Measurements from ENCODE around the gene C11orf65.
"Not testable (repeated sequence)": the region's sequence is repeated elsewhere in the genome, so short reads cannot be mapped to it uniquely, and the experiment has no call there.

The C11orf65 gene

DNA sequence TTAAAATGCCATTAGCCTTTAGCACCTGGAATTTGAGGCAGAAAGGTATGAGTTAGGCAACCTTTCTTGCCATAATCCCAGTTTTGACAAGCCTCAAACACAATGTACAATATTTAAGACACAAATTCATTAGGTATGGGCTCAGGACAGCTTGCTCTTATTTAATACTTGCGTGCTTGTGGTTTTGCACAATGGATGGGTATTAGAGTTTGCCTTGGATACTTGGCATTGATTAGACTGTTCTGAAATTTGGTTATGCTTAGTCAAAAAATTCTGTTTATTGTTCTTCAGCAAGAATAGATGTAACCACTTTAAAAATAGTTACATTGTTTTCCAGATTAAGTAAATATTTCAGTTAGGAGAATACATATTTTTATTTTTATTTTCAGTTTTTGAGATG lies 5.4 kb upstream of the C11orf65 start:
- DNase-seq: no peak

DNA sequence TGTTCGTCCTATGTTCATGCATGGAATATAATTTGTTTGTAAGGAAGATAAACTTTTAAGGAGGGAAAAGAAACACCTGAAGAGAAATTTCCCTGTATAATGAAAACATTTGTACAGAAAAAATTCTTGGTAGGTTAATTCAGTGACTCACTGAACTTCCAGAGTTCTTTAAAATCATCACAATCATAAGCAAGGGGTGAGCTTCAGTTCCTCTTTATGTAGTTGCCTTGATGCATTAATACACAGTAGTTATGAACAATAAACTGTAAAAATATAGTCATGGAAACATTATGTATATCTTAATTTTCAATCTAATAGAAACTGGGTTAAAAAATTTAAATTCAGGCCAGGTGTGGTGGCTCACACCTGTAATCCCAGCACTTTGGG lies 1.1 kb upstream of the C11orf65 start:
- no peak for DNase-seq

DNA sequence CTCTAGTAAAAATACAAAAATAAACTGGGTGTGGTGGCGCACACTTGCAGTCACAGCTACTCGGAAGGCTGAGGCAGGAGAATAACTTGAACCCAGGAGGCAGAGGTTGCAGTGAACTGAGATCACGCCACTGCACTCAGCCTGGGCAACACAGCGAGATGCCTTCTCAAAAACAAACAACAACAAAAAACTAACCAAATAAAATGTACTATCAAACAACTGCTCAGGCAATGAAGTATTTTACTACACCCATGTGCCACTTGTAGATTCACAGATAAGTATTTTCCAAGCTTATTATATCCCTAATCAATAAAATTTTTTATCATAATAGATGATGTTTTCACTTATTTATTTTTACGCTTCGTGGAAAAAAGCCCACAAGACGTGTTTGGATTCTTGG lies 924 bp downstream of the C11orf65 start:
- DNase-seq: no peak

DNA sequence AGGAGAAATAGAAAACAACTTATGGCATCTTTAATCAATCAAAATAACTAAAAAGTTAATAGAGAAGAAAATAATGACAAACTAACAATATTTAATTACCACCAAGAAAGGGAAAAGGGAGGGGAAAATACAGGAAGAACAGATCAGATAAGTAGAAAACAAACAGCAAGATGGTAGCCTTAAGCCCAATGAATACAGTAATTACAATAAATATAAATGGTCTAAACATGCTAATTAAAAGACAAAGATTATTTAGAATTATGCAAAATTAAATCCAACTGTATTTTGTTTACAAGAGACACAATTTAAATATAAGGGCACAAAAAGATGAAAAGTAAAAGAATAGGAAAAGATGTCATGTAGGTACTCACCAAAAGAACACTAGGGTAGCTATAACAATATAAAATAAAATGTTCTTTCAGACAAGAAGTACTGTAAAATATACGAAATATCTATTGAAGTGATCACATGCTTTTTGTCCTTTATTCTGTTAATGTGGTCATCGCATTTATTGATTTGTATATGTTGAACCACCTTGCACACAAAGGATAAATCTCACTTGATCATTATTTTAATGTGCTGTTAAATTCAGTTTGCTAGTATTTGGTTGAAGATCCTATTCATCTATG lies 14.0 kb downstream of the C11orf65 start:
- DNase-seq: no peak

DNA sequence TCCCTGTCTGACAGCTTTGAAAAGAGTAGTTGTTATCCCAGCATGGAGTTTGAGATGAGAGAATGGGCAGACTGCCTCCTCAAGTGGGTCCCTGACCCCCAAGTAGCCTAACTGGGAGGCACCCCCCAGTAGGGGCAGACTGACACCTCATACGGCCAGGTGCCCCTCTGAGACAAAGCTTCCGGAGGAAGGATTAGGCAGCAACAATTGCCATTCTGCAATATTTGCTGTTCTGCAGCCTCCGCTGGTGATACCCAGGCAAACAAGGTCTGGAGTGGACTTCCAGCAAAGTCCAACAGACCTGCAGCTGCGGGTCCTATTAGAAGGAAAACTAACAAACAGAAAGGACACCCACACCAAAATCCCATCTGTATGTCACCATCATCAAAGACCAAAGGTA lies 25.9 kb downstream of the C11orf65 start:
- DNase-seq: not testable (repeated sequence)

DNA sequence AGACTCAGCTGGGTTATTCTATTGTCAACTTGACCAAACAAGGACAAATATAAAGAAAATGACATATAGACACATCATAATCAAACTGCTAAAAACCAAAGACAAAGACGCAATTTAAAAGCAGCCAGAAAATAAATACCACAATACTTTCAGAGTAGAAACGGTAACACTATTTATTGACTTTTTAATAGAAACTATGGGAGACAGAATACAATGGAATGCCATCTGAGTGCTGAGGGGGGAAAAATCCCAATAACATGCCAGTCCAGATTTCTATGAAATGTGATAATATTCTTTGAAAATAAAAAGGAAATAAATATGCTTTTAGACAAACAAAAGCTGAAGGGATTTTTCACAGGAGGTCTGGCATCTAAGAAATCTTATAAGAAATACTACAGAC lies 30.7 kb downstream of the C11orf65 start:
- DNase-seq: no peak

DNA sequence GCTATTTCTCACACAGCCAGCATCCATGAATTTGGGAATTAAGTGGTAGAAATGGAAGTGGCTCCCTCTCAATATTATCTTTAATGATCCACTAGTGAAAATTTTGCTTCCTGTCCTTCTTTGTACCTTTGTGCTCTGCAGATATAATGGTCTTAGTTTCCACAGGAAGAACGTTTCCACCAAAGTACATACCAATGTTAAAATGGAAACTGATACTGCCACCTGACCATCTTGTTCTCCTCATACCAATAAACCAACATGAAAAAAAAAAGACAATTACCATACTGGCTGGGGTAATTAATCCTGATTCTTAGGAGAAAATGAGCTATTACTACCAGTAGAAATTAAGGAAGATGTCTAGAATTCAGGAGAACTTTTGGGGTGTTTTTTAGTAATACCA lies 32.3 kb downstream of the C11orf65 start:
- no peak for DNase-seq

DNA sequence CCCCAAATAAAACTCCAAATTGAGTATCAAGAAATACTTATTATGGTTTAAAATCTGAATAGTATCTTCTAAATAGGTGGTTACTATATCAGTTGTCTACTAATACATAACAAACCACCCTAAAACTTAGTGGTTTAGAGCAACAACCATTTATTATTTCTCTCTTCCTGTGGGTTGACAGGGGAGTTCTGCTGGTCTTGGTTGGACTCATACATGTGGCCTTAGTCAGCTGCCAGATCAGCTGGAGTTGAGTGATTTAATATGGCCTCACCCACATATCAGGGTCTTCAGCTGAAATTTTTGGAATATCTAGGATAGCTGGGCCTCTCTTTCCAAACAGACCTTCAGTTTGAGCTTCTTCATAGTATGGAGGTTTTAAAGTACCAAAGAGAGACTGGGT lies 34.5 kb downstream of the C11orf65 start:
- no peak for DNase-seq

DNA sequence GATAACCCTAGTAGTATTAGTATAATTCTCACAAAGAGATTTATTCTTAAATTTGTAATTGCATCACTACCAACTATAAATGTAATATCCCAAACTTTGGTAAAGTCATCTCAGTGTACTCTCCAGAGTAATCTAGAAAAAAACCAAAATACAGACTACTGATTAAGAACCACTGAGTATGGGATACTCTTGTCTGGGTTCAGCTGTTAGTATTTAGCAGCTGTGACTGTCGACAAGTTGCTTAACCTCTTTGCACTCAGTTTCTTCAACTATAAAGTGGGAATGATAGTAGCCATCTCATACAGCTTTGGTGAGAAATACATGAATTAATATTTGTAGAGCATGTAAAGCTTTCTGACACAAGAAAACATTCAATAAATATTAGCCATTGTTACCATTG lies 35.3 kb downstream of the C11orf65 start:
- no peak for DNase-seq

DNA sequence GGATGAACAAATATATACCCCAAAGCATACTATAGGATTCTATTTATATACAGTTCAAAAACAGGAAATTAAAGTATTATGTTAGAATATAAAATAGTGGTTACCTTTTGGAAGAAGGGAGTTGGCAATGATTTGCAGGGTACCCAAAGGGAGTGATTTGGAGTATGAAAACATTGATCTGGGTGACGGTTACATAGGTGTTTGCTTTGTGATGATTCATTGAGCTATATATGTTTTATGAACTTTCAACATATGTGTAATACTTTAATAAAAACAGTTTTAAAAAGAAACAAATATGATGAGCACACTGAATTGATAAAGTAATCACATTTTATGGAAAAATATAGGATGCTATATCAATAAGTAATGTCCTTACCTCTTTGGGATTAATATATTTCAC lies 36.0 kb downstream of the C11orf65 start:
- no peak for DNase-seq

DNA sequence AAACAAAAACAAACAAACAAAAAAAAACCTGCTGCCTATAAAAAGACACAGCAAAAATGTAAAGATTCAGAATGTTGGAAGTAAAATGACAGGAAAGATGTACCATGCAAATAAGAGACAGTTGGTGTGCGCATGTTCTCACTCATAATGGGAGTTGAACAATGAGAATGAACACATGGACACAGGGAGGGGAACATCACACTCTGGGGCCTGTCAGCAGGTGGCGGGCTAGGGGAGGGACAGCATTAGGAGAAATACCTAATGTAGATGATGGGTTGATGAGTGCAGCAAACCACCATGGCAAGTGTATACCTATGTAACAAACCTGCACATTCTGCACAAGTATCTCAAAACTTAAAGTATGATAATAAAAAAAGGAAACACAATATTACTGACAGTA lies 49.8 kb downstream of the C11orf65 start:
- not testable (repeated sequence) for DNase-seq

DNA sequence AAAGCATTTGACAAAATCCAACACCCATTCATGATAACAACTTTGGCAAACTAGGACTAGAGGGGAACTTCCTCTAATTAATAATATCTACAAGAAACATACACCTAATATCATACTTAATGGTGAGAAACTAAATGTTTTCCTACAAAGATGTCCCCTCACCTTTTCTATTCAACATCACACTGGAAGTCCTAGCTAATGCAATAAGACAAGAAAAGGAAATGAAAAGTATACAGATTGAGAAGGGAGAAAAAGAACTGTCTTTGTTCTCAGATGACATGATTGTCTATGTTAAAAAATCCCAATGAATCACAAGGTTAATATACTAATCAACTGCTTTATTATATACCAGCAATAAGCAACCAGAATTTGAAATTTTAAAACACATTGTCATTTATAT lies 52.4 kb downstream of the C11orf65 start:
- no peak for DNase-seq

DNA sequence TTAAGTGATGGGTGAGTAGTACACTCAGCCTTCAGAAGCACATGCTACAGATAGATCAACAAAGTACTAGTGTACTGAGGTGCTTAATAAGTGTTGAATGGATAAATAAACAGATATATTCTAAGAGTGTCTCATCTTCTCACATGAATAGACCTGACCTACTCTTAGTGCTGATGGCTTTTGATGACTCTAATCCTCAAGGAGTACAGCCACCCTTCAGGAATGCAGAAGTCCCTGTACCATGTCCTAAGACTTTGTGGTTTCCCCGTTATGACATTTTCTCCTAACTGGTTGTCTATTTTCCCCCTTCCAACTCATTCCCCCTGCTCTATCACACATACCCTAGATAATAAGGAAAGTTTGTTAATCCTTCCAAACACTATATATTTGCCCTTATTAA lies 61.6 kb downstream of the C11orf65 start:
- DNase-seq: no peak

DNA sequence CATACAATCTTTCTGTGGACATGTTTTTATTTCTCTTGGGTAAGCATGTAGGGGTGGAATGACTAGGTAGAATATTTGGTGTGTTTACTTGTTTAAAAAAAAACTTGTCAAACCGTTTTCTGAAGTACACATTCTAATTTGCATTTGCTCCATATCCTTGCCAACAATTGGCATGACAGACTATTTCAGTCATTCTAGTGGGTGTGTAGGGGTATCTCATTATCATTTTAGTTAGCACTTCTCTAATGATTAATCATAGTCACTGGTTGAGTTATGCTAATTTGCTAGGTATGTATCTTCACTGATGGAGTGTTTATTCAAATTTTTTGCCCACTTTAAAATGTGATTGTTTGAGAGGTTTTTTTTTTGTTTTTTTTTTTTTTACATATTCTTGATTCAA lies 64.3 kb downstream of the C11orf65 start:
- DNase-seq: no peak

DNA sequence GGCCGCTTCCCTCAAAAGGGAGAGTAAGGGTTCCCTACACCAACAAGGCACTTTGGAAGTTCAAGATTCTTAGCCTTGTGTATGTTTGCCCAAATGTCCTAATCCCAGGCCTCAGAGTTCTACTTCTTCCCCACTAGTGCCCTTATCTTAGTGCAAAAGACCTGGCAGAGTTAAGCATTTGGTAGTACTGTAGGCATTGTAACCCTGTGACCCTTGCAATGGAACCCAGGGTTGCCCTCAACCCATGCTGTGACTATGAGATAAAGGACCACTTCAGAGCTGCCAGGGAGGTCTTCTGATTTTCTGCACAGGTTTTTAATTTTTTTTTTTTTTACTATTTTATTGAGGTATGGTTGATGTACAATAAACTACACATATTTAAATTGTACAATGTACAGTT lies 65.1 kb downstream of the C11orf65 start:
- DNase-seq: no peak

DNA sequence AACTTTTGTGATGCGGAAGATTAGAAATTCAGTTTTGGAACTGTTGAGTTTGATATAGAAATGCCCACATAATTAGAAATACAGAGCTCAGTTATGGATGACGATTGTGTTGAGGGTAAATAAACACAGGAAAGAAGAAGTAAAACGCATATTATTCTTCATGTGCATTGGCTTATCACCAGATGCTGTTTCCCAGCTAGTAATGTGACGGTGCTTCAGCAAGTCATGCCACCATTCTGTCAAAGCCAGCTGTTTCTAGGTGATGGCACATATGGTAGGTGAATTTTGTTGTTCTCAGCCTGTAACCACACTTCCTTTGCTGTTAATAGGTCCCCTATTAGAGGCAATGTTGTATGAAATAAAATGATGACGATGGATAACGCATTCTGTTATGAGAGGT lies 68.9 kb downstream of the C11orf65 start:
- no peak for DNase-seq

DNA sequence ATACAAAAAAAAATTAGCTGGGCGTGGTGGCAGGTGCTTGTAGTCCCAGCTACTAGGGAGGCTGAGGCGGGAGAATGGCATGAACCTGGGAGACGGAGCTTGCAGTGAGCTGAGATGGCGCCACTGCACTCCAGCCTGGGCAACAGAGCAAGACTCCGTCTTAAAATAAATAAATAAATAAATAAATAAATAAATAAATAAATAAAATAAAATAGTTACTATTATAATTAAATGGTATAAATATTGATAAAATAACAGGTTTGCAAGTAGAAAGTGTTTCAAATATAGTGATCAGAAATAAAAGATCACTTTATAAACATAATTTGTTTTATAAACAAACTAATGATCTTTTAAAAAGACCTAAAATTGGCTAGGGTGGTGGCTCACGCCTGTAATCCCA lies 70.7 kb downstream of the C11orf65 start:
- DNase-seq: not testable (repeated sequence)

DNA sequence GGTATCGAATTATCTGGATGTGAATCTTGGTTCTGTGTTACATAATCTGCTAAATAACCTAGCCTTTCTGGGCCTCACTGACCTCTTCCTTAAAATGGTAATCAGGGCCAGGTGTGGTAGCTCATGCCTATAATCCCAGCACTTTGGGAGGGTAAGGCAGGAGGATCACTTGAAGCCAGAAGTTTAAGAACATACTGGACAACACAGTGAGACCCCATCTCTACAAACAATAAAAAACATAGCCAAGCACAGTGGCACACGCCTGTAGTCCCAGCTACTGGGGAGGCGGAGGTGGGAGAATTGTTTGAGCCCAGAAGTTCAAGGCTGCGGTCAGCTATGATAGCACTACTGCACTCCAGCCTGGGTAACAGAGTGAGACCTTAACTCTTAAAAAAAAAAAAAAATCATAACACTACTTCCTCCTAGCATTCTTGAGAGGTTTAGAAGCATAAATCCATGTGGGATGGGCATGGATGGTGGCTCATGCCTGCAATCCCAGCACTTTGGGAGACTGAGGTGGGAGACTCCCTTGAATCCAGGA lies 72.5 kb downstream of the C11orf65 start:
- no peak for DNase-seq

DNA sequence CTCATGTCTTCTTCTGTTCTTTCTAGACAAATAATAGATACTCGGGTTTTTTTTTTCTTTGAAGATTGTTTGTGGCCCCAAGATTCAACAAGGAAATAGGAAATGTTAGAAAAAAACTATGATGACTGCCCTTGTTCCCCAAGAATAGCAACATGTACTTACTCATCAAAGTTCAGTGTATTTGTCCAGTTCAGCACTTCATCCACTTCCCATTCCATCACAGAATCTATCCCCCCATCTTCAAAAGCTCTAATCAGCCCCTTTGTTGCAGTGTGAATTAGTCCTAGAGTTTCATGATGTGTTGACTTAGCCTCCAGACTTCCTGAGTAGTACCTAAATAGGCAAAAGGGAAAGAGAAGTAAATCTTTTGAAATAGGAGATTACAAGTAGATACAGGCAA lies 74.3 kb downstream of the C11orf65 start:
- DNase-seq: no peak

DNA sequence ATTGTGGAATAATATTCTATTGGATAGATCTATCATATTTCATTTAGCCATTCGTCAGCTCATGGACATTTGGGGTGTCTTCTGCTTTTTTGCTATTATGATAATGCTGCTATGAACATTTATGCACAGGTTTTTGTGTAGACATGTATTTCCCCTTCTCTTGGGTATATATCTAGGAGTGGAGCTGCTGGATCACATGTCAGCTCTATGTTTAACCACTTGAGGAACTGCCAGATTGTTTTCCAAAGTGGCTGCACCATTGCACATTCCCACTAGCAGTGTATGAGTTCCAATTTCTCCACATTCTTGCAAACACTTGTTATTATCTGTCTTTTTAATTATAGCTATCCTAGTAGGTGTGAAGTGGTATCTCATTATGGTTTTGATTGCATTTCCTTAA lies 75.0 kb downstream of the C11orf65 start:
- no peak for DNase-seq

DNA sequence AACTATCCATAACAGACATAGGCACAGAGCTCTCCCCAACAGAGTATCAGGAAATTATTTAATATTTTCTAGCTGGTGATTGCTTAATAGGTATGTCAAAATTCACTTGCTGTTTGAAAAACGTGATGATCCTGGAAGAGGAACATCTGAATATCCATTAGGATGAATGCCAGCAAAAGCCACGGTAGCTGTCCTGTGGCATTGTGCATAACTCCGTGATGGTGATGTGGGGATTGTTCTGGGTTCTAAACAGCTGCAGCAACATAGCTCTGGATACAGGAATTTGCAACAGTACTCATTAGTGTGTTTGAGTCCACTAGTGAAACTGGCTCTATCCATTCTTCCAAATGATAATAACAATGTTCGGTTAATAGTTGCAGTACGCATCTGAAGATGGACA lies 78.8 kb downstream of the C11orf65 start:
- DNase-seq: no peak

DNA sequence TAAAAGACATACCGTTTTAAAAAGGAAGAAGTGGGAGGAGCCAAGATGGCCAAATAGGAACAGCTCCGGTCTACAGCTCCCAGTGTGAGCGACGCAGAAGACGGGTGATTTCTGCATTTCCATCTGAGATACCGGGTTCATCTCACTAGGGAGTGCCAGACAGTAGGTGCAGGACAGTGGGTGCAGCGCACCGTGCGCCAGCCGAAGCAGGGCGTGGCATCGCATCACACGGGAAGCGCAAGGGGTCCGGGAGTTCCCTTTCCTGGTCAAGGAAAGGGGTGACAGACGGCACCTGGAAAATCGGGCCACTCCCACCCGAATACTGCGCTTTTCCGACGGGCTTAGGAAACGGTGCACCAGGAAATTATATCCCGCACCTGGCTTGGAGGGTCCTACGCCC lies 93.8 kb downstream of the C11orf65 start:
- DNase-seq: not testable (repeated sequence)

DNA sequence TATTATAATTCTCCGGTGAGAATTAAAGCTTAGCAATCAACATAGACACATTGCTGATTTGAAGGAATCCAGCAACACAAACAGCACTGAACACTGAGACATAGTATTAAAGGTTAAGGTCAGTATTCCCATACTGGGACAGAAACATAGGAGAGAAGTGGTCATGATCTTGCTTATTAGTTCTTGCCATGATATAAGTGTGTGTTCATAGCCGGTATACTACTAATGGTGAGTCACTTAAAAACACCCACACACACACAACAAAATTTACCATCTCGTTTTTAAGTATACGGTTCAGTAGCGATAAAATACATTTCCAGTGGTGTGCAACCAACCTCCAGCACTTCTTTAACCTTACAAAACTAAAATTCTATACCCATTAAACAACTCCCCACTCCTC lies 96.3 kb downstream of the C11orf65 start:
- no peak for DNase-seq

DNA sequence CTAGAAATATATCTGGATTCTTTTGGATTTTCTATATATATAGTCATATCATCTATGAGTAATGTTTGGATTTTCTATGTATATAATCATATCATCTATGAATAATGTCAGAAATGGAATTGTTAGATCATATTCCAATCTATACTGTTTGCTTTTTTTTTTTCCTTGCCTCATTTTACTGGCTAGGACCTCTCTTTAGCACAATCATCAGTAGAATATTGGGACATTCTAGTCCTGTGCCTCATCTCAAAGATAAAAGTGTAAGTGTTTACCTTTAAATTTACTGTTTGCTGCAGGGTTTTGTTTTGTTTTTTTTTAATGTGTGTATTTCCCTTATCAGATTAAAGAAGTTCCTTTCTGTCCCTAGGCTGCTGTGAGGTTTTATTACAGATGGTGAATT lies 97.0 kb downstream of the C11orf65 start:
- DNase-seq: no peak

DNA sequence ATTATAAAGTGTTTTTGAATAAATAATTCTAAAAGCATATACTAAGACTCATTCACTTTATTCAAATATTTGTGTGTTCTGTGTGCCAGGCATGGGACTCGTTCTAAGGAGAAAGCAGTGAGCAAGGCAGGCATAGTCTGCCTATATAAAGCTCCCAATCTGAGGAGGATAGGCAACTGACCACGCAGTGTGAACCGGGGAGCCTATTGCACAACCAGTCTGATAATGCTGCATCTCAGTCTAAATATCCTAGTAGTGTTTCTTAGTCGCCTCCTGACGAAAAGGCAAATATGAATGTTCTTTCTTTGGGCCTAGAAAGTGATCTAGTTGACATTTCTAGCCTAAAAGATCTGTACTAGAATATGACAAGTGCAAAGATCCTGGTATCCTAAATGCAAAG lies 98.3 kb downstream of the C11orf65 start:
- no peak for DNase-seq

DNA sequence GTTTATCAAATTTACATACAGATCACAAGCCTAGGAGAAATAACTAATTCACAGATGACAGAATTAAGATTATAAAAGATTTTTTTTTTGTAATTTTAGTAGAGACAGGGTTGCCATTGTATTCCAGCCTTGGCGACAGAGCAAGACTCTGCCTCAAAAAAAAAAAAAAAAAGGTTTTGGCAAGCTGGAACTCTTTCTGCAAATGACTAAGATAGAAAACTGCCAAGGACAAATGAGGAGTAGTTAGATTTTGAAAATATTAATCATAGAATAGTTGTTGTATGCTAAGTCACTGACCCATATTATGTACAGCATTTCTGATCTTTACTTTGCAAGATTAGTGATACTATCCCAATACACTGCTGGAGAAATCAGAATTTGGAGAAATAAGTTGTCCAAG lies 99.2 kb downstream of the C11orf65 start:
- no peak for DNase-seq
